HCT116 (cell line): ENCODE measurements around the gene DIAPH3. TPM values are rescaled to one million over a fixed set of nuclear protein-coding genes. Genes with fewer than 3 reads are reported as not detected.

Experiments
- ATAC-seq: fragments of 200-7000 bp; cut with Tn5 transposase; 2 replicates; pipeline ENCODE4 v1.9.1; 2020; ENCODE audit warnings: mild to moderate bottlenecking, moderate library complexity
- BruUV-seq: library from RNA; stranded (reverse); fragments of 400-500 nt; replicated peaks from 2 replicates; lab custom pipeline; 2021; lab: Mats Ljungman, UMichigan
- CTCF ChIA-PET: fragments of 300-600 bp; sonication (Branson Sonifier 250); formaldehyde crosslinking; loops from one replicate; lab custom pipeline; 2021; ENCODE audit warnings: antibody characterized with exemption; lab: Charles Lee
- POLR2A ChIA-PET: fragments of 300-600, 350-600 bp; sonication (Branson Sonifier 250); formaldehyde crosslinking; loops from one replicate; lab custom pipeline; 2021; ENCODE audit warnings: antibody characterized with exemption; lab: Charles Lee
- RAD21 ChIA-PET, 2 experiments: fragments of 300-600 bp; sonication (Branson Sonifier 250); formaldehyde crosslinking; loops; one replicate each; lab custom pipeline; 2023; ENCODE audit warnings: low total read pairs in 2 of 2; ENCODE audit not compliant: uncharacterized antibody in 2 of 2, unreplicated experiment in 2 of 2, low non-redundant PET in 1 of 2; lab: Charles Lee
- DNase-seq: peaks from one replicate; pipeline ENCODE4 v3.0.0-alpha.2; 2010; ENCODE audit warnings: low read depth, low spot score
- H2AFZ ChIP-seq: fragments of 200-600 bp; shearing (Covaris generic), sonication (generic); 2 replicates; pipeline ENCODE4 v1.6.1; 2017; ENCODE audit warnings: low read depth, mixed run types, mixed read lengths, antibody characterized with exemption, low read length; ENCODE audit not compliant: poor library complexity, severe bottlenecking
- H3K27ac ChIP-seq: 2 replicates; pipeline ENCODE4 v1.5.1; 2012; ENCODE audit warnings: low read depth, low read length
- H3K27me3 ChIP-seq: fragments of 200-600 bp; sonication (generic); 2 replicates; pipeline ENCODE4 v1.6.1; 2016; ENCODE audit warnings: mixed run types, low read length, mixed read lengths; ENCODE audit not compliant: insufficient read depth
- H3K36me3 ChIP-seq, 2 experiments: fragments of 200-500 bp in 1 of 2; fragments of 200-600 bp in 1 of 2; sonication (Bioruptor generic) in 1 of 2; sonication (generic) in 1 of 2; 2 replicates each; pipeline versions ENCODE4 v1.5.1 to v1.6.1; 2014 to 2016; ENCODE audit warnings: low read length in 2 of 2, inconsistent platforms in 1 of 2, mixed read lengths in 1 of 2, mixed run types in 1 of 2; ENCODE audit not compliant: insufficient read depth in 2 of 2, control insufficient read depth in 1 of 2
- H3K4me1 ChIP-seq, 2 experiments: fragments of 200-600 bp in 1 of 2; sonication (generic) in 1 of 2; 2 replicates each; pipeline versions ENCODE4 v1.5.1 to v1.6.1; 2012 to 2017; ENCODE audit warnings: low read length in 2 of 2, inconsistent platforms in 1 of 2, mild to moderate bottlenecking in 1 of 2, mixed read lengths in 1 of 2, mixed run types in 1 of 2, moderate library complexity in 1 of 2; ENCODE audit not compliant: insufficient read depth in 2 of 2, control insufficient read depth in 1 of 2
- H3K4me2 ChIP-seq: fragments of 200-600 bp; sonication (generic); 2 replicates; pipeline ENCODE4 v1.6.1; 2017; ENCODE audit warnings: mixed run types, low read length, mixed read lengths
- H3K4me3 ChIP-seq, 2 experiments: fragments of 200-600 bp in 1 of 2; sonication (generic) in 1 of 2; replicated peaks in 1 of 2; 2 replicates each; pipeline ENCODE4 v1.5.1; 2011 to 2016; ENCODE audit warnings: low read length in 2 of 2, control low read depth in 1 of 2, low read depth in 1 of 2, mild to moderate bottlenecking in 1 of 2, mixed read lengths in 1 of 2, mixed run types in 1 of 2
- H3K79me2 ChIP-seq: fragments of 200-600 bp; sonication (generic); 2 replicates; pipeline ENCODE4 v1.6.1; 2017; ENCODE audit warnings: mild to moderate bottlenecking, mixed run types, low read length, moderate library complexity, mixed read lengths; ENCODE audit not compliant: insufficient read depth
- H3K9ac ChIP-seq: fragments of 200-600 bp; sonication (generic); 2 replicates; pipeline ENCODE4 v1.6.1; 2016; ENCODE audit warnings: low read length, mixed read lengths
- H3K9me2 ChIP-seq: fragments of 200-600 bp; sonication (generic), shearing (Covaris generic); 2 replicates; pipeline ENCODE4 v1.6.1; 2017; ENCODE audit warnings: mixed run types, mild to moderate bottlenecking, moderate library complexity; ENCODE audit not compliant: insufficient read depth
- H3K9me3 ChIP-seq, 2 experiments: fragments of 200-500 bp in 1 of 2; fragments of 200-600 bp in 1 of 2; sonication (Bioruptor generic) in 1 of 2; sonication (generic) in 1 of 2; 2 replicates each; pipeline ENCODE4 v1.6.1; 2014 to 2017; ENCODE audit warnings: low read length in 2 of 2, mixed read lengths in 2 of 2, inconsistent platforms in 1 of 2, low read depth in 1 of 2, mild to moderate bottlenecking in 1 of 2, mixed run types in 1 of 2, moderate library complexity in 1 of 2; ENCODE audit not compliant: control insufficient read depth in 1 of 2, insufficient read depth in 1 of 2
- H4K20me1 ChIP-seq: fragments of 200-600 bp; sonication (generic), shearing (Covaris generic); 2 replicates; pipeline ENCODE4 v1.6.1; 2017; ENCODE audit warnings: mixed run types, mild to moderate bottlenecking, moderate library complexity; ENCODE audit not compliant: insufficient read depth
- intact Hi-C: fragments of 100-400 bp; cut with micrococcal nuclease; formaldehyde crosslinking; loops from 2 replicates; pipeline ENCODE4 v1.10.0; 2022
- total RNA-seq: library from RNA; stranded (reverse); gene quantifications from one replicate; pipeline ENCODE4 v1.2.1, GENCODE V29; 2021; ENCODE audit not compliant: unreplicated experiment
- TF ChIP-seq, protein P1 (sequence below): IDR thresholded peaks from 2 replicates; pipeline ENCODE4 v1.6.1; 2012; ENCODE audit warnings: low read depth
- TF ChIP-seq, protein P2 (sequence below), 3 experiments: fragments of 200-600 bp in 1 of 3; sonication (generic) in 1 of 3; IDR thresholded peaks in 2 of 3; conservative IDR thresholded peaks in 1 of 3; 2 replicates each; pipeline ENCODE4 v1.5.1; 2012 to 2017; ENCODE audit warnings: low read depth in 2 of 3, low read length in 2 of 3, antibody characterized with exemption in 1 of 3, borderline replicate concordance in 1 of 3, control low read depth in 1 of 3, mild to moderate bottlenecking in 1 of 3, mixed read lengths in 1 of 3, mixed run types in 1 of 3, moderate library complexity in 1 of 3; ENCODE audit not compliant: insufficient read depth in 1 of 3

DIAPH3 gene
- total RNA-seq, 1 experiment from 2014 or later, result 22.8 TPM

- H3K27me3 ChIP-seq, result peaks cover 3% of the 10 kb centered on the region
- CTCF ChIA-PET, result no interaction called here
- TF ChIP-seq, protein P1, sequence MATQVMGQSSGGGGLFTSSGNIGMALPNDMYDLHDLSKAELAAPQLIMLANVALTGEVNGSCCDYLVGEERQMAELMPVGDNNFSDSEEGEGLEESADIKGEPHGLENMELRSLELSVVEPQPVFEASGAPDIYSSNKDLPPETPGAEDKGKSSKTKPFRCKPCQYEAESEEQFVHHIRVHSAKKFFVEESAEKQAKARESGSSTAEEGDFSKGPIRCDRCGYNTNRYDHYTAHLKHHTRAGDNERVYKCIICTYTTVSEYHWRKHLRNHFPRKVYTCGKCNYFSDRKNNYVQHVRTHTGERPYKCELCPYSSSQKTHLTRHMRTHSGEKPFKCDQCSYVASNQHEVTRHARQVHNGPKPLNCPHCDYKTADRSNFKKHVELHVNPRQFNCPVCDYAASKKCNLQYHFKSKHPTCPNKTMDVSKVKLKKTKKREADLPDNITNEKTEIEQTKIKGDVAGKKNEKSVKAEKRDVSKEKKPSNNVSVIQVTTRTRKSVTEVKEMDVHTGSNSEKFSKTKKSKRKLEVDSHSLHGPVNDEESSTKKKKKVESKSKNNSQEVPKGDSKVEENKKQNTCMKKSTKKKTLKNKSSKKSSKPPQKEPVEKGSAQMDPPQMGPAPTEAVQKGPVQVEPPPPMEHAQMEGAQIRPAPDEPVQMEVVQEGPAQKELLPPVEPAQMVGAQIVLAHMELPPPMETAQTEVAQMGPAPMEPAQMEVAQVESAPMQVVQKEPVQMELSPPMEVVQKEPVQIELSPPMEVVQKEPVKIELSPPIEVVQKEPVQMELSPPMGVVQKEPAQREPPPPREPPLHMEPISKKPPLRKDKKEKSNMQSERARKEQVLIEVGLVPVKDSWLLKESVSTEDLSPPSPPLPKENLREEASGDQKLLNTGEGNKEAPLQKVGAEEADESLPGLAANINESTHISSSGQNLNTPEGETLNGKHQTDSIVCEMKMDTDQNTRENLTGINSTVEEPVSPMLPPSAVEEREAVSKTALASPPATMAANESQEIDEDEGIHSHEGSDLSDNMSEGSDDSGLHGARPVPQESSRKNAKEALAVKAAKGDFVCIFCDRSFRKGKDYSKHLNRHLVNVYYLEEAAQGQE, result no peak
- TF ChIP-seq, protein P2, sequence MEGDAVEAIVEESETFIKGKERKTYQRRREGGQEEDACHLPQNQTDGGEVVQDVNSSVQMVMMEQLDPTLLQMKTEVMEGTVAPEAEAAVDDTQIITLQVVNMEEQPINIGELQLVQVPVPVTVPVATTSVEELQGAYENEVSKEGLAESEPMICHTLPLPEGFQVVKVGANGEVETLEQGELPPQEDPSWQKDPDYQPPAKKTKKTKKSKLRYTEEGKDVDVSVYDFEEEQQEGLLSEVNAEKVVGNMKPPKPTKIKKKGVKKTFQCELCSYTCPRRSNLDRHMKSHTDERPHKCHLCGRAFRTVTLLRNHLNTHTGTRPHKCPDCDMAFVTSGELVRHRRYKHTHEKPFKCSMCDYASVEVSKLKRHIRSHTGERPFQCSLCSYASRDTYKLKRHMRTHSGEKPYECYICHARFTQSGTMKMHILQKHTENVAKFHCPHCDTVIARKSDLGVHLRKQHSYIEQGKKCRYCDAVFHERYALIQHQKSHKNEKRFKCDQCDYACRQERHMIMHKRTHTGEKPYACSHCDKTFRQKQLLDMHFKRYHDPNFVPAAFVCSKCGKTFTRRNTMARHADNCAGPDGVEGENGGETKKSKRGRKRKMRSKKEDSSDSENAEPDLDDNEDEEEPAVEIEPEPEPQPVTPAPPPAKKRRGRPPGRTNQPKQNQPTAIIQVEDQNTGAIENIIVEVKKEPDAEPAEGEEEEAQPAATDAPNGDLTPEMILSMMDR (IDR thresholded peaks at IDR 0.05 in 2 of 3, conservative IDR thresholded peaks at IDR 0.05 in 1 of 3; ENCODE audit: borderline replicate concordance in 1 of 3, insufficient read depth in 1 of 3, low read depth in 2 of 3, low read length in 2 of 3), result no peak
- H3K4me1 ChIP-seq, result no peaks in the 10 kb centered on the region
- H4K20me1 ChIP-seq, result no peaks in the 10 kb centered on the region
- H3K79me2 ChIP-seq, result no peaks in the 10 kb centered on the region
- intact Hi-C loops, result no loop called here
- no peak overlapping the region for H3K27ac ChIP-seq
- H2AFZ ChIP-seq, result no peak overlapping the region
- RAD21 ChIA-PET, result no interaction called here
- POLR2A ChIA-PET, result no interaction called here
- DNase-seq, result no peak
- no peaks in the 10 kb centered on the region for H3K9me3 ChIP-seq
- no TSS peak for BruUV-seq
- no peaks in the 10 kb centered on the region; a peak in 1 of 4 replicates for H3K36me3 ChIP-seq
- no peak overlapping the region for H3K4me3 ChIP-seq
- H3K4me2 ChIP-seq, result no peak overlapping the region
- no peaks in the 10 kb centered on the region for H3K9me2 ChIP-seq
- no peak overlapping the region for H3K9ac ChIP-seq
- no peak for ATAC-seq
Measured at GRCh38 chr13:59658738-59659330, 504.9 kb downstream of the DIAPH3 start.
